Hematopoietic multipotent progenitor cell (in vitro differentiated cells): Measurements from ENCODE around the gene IGSF10. TPM values are rescaled to one million over a fixed set of nuclear protein-coding genes. Genes with fewer than 3 reads are reported as not detected.
"Not testable (repeated sequence)": the region's sequence is repeated elsewhere in the genome, so short reads cannot be mapped to it uniquely, and the experiment has no call there.

Source experiments
- DNase-seq, 3 donors: peaks; one replicate each; pipeline ENCODE4 v3.0.0-alpha.2; 2011 to 2015; ENCODE audit warnings: low read depth in 2 of 3, low spot score in 2 of 3
- total RNA-seq: library from RNA; depleted of rRNA; stranded (reverse); fragments of >200 nt; gene quantifications from one replicate; pipeline ENCODE4 v1.2.3, GENCODE V29; 2012

Gene IGSF10, protein sequence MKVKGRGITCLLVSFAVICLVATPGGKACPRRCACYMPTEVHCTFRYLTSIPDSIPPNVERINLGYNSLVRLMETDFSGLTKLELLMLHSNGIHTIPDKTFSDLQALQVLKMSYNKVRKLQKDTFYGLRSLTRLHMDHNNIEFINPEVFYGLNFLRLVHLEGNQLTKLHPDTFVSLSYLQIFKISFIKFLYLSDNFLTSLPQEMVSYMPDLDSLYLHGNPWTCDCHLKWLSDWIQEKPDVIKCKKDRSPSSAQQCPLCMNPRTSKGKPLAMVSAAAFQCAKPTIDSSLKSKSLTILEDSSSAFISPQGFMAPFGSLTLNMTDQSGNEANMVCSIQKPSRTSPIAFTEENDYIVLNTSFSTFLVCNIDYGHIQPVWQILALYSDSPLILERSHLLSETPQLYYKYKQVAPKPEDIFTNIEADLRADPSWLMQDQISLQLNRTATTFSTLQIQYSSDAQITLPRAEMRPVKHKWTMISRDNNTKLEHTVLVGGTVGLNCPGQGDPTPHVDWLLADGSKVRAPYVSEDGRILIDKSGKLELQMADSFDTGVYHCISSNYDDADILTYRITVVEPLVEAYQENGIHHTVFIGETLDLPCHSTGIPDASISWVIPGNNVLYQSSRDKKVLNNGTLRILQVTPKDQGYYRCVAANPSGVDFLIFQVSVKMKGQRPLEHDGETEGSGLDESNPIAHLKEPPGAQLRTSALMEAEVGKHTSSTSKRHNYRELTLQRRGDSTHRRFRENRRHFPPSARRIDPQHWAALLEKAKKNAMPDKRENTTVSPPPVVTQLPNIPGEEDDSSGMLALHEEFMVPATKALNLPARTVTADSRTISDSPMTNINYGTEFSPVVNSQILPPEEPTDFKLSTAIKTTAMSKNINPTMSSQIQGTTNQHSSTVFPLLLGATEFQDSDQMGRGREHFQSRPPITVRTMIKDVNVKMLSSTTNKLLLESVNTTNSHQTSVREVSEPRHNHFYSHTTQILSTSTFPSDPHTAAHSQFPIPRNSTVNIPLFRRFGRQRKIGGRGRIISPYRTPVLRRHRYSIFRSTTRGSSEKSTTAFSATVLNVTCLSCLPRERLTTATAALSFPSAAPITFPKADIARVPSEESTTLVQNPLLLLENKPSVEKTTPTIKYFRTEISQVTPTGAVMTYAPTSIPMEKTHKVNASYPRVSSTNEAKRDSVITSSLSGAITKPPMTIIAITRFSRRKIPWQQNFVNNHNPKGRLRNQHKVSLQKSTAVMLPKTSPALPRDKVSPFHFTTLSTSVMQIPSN (N-terminal part only)
- 1.3 TPM for total RNA-seq

DNA sequence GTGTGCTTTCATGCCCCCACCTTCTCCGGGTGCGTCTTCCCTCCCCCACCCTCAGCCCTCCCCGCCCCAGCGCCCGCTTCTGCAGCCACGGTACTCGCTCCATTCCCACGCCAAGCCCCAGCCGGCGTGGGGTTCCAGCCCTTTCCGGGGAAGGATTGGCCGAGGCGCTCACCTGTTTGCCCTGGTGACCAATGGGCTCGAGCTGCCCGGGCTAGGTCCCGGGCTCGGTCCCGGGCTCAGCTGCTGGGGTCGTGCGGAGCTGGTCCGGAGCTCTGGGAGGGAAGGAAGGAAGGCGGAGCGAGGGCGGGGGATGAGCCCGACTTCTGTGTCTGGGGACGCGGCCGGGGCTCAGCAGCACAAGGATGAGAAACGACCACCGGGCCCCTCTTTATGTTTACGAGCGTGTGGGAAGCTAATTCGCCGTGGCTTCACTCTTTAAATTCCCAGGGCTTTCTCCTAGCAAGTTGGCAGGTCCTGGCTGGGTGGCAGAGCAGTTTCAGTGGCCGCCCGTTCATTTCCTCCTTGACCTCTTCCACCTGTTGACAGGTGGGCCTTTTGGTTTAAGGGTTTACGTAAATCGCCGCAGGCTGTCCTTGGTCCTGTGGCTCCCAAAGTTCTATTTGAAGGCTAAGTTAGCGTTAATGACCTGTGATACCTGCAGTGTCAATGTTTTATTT lies at the start of gene IGSF10:
TSS of gene IGSF10 (minus strand) at position 288 of the 677 bp plus-strand sequence. CDS start 2,352 bp downstream, outside the sequence.
- DNase-seq: no peak

DNA sequence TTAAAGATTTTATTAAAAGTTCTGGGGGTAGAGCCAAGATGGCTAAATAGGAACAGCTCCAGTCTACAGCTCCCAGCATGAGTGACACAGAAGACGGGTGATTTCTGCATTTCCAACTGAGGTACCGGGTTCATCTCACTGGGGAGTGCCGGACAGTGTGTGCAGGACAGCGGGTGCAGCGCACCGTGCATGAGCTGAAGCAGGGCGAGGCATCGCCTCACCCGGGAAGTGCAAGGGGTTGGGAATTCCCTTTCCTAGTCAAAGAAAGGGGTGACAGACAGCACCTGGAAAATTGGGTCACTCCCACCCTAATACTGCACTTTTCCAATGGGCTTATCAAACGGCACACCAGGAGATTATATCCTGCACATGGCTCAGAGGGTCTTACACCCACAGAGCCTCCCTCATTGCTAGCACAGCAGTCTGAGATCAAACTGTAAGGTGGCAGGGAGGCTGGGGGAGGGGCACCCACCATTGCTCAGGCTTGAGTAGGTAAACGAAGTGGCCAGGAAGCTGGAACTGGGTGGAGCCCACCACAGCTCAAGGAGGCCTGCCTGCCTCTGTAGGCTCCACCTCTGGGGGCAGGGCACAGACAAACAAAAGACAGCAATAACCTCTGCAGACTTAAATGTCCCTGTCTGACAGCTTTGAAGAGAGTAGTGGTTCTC lies 48.7 kb upstream of the IGSF10 start:
- DNase-seq: not testable (repeated sequence)

- peak in 2 of 3 donors; percentile 11 to 49 for DNase-seq
Observed at GRCh38 chr3:151504606-151505005, 43.7 kb upstream of the IGSF10 start.

GRCh38 chr3:151503074-151503473 lies 42.2 kb upstream of the IGSF10 start:
- DNase-seq: no peak

GRCh38 chr3:151501923-151502632 lies 41.2 kb upstream of the IGSF10 start:
- no peak for DNase-seq

DNA sequence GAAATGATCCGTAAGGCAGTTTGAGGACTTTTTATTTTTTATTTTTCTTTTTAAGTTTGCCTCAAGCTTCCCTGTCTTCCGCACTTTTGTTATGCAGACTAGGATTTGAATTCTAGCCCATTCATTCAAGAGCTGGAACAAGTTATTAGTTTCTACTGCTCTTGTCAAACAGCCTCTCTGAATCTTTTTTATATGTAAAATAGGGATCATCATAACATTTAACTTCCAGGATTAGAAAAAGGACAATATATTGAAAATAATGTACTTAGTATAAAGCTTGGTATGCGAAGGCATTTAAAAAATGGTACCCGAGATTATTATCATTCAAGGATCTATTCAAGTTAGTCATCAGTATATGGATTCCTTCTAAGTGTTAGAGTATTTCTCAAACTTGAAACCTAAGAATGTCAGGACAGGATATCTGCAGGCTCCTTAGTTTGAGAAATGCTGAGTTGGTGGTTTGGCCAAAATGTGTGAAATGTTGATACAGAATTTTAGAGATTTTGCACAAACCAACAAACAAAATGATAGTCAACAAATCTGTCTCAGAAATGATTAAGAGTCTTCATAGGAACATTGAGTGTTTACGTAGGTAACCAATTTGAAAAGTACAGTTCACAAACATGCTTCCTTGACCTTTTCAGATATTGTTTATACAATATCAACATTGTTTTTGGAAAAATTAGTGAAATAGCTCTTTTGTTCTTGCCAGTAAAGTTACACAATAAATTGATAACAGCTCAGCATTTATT lies 40.5 kb upstream of the IGSF10 start:
- DNase-seq: no peak

GRCh38 chr3:151499168-151499567 lies 38.3 kb upstream of the IGSF10 start:
- no peak for DNase-seq

DNA sequence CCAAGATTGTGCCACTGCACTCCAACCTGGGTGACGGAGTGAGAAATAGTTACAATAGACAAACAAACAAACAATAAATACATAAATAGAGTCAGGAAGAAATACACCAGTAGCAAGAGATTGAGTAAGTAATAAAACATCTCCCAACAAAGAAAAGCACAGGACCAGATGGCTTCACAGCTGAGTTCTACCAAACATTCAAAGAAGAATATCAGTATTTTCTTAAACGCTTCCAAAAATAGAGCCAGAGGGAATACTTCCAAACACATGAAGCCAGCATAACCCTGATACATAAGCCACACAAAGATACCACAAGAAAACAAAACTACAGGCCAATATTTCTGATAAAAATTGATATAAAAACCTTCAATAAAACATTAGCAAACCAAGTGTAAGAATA lies 30.7 kb upstream of the IGSF10 start:
- DNase-seq: no peak

DNA sequence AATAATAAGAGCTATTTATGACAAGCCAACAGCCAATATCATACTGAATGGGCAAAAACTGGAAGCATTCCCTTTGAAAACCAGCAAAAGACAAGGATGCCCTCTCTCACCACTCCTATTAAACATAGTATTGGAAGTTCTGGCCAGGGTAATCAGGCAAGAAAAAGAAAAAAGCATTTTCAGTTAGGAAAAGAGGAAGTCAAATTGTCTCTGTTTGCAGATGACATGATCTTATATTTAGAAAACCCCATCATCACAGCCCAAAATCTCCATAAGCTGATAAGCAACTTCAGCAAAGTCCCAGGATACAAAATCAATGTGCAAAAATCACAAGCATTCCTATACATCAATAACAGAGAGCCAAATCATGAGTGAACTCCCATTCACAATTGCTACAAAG lies 27.0 kb upstream of the IGSF10 start:
- not testable (repeated sequence) for DNase-seq

DNA sequence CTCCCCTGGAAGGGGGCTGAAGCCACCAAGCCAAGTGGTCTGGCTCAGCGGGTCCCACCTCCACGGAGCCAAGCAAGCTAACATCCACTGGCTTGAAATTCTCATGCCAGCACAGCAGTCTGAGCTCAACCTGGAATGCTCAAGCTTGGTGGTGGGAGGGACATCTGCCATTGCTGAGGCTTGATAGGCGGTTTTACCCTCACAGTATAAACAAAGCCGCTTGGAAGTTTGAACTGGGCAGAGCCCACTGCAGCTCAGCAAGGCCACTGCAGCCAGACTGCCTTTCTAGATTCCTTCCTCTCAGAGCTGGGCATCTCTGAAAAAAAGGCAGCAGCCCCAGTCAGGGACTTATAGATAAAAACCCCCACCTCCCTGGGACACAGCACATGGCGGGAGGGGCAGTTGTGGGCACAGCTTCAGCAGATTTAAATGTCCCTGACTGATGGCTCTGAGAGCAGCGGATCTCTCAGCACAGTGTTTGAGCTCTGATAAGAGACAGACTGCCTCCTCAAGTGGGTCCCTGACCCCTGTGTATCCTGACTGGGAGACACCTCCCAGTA lies 23.2 kb upstream of the IGSF10 start:
- DNase-seq: no peak

DNA sequence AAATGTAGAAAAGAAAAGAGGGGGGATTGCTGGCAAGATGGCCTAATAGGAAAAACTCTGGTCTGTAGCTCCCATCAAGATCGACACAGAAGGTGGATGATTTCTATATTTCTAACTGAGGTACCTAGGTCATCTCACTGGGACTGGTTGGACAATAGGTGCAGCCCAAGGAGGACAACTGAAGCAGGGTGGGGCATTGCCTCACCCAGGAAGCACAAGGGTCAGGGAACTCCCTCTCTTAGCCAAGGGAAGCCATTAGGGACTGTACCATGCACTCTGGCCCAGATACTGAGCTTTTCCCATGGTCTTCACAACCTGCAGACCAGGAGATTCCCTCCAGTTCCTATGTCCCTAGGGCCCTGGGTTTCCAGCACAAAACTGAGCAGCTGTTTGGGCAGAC lies 22.6 kb upstream of the IGSF10 start:
- no peak for DNase-seq

DNA sequence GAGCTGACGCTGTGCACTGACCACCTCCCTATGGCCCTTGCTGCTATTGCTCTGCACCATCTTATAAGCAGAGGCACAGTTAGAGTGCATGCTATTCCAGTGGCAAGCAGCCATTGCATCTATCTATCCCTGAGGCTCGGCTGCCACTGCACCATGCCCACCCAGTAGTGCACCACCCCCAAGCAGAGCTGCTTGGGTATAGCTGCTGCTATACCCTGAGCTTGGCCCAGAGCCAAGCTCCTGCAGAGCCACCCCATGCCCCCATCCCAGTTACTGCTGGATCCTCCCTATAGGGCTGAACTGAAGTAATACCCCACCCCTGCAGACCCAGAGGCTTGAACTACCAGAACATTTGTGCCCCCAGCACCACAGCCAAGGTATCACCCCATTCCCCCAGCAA lies 19.6 kb upstream of the IGSF10 start:
- DNase-seq: no peak

DNA sequence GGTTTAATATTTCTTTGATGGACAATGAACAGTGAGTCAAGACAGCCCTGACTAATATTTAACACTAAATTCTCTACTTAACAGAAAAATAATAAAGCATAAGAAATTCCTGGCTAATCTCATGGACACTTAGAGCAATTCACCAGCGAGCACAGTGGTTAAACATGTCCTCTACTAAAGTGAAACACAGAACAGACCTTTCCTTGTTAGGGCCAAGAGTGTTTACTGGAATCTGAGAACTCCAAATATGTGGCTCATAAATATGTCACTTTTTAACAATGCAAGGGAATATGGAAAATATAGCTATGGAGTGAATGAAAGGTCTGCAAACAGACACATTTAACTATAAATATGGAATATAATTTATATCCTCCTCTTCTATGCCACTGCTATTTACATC lies 18.6 kb upstream of the IGSF10 start:
- no peak for DNase-seq

- DNase-seq: no peak
Observed at GRCh38 chr3:151478335-151478697, 17.5 kb upstream of the IGSF10 start.

GRCh38 chr3:151477591-151478334 lies 16.9 kb upstream of the IGSF10 start:
- DNase-seq: no peak

DNA sequence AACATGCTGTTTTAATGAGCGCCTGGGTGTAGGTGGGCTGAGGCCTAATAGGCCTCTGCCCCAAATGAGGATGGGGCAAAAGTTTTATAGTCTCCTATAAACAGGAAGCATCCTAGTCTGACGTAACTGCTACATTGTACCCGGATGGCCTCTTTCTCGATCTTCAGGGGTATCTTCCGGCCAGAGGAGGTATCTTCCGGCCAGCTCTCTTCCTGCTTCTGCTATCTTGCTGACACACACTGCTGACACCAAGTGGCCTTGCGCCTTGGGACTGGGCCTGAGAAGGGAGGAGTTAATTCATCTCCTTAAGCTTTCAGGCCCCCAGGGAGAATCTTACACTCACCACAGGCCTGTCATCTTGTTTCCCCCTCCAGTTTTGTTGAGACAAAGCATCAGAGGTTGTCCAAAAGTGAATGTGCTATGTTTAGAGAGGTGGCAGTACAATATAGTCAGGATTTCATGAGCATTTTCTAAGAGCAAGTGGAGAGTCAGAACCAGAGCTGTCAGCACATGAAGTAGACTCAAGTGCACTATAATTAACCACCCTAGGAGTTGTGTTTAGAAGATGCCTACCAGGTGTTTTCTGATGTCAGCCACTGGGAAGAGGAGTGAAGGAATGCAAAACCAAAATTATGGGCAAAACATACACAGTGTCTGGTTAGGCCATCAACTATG lies 15.6 kb upstream of the IGSF10 start:
- DNase-seq: peak in 2 of 3 donors; percentile 7 to 62
